Measurements from ENCODE around the gene SAT1.
A peak's percentile ranks its signal among the peaks of the same experiment; 100 is the strongest.

GRCh38 chrX:23783589-23784469, 856 bp downstream of the SAT1 start:
- peak in 1 of 4 donors; percentile 11 for TF ChIP-seq POLR2A (IDR thresholded peaks at IDR 0.05)
- no peak for TF ChIP-seq CTCF (IDR thresholded peaks at IDR 0.05)
